HG03103 (cell line): ENCODE results near the gene LRRK2.

Source experiments
- ATAC-seq: cut with Tn5 transposase; IDR thresholded peaks from one replicate; pipeline ENCODE4 v1.9.1; 2021; ENCODE audit warnings: low read depth; ENCODE audit not compliant: unreplicated experiment

The LRRK2 gene

GRCh38 chr12:40224439-40225291 lies at the start of gene LRRK2:
Gene LRRK2, plus strand, starts transcription at chr12:40224997. Its CDS starts 135 bp downstream, at chr12:40225132.
- ATAC-seq: peak; percentile 40

GRCh38 chr12:40175045-40175444 lies 49.8 kb upstream of the LRRK2 start:
- ATAC-seq: no peak

GRCh38 chr12:40175489-40175888 lies 49.3 kb upstream of the LRRK2 start:
- no peak for ATAC-seq

- ATAC-seq: no peak
Measured at GRCh38 chr12:40178701-40179100, 46.1 kb upstream of the LRRK2 start.

GRCh38 chr12:40181490-40181889 lies 43.3 kb upstream of the LRRK2 start:
- no peak for ATAC-seq

GRCh38 chr12:40183715-40184114 lies 41.1 kb upstream of the LRRK2 start:
- ATAC-seq: no peak

GRCh38 chr12:40184493-40185302 lies 40.1 kb upstream of the LRRK2 start:
- no peak for ATAC-seq

- ATAC-seq: no peak
Measured at GRCh38 chr12:40185303-40185693, 39.5 kb upstream of the LRRK2 start.

GRCh38 chr12:40188558-40189320 lies 36.1 kb upstream of the LRRK2 start:
- ATAC-seq: no peak

GRCh38 chr12:40192704-40193255 lies 32.0 kb upstream of the LRRK2 start:
- ATAC-seq: peak; percentile 95

GRCh38 chr12:40194846-40195245 lies 30.0 kb upstream of the LRRK2 start:
- ATAC-seq: no peak

- no peak for ATAC-seq
Measured at GRCh38 chr12:40197590-40197989, 27.2 kb upstream of the LRRK2 start.

GRCh38 chr12:40198601-40199000 lies 26.2 kb upstream of the LRRK2 start:
- no peak for ATAC-seq

- ATAC-seq: no peak
Measured at GRCh38 chr12:40202095-40203059, 22.4 kb upstream of the LRRK2 start.

- ATAC-seq: no peak
Measured at GRCh38 chr12:40203060-40203430, 21.8 kb upstream of the LRRK2 start.

GRCh38 chr12:40204337-40204736 lies 20.5 kb upstream of the LRRK2 start:
- no peak for ATAC-seq

- ATAC-seq: no peak
Measured at GRCh38 chr12:40207551-40207950, 17.2 kb upstream of the LRRK2 start.

GRCh38 chr12:40208707-40209446 lies 15.9 kb upstream of the LRRK2 start:
- peak; percentile 79 for ATAC-seq

GRCh38 chr12:40209886-40210285 lies 14.9 kb upstream of the LRRK2 start:
- no peak for ATAC-seq
